Loucy (cell line): ENCODE results near the gene HYOU1.

ENCODE experiments used
- H2AFZ ChIP-seq: fragments of 200-600 bp; sonication (generic); 2 replicates; pipeline ENCODE4 v1.6.0; 2016; ENCODE audit warnings: antibody characterized with exemption, mild to moderate bottlenecking, low read length, moderate library complexity
- H3F3A ChIP-seq: fragments of 200-600 bp; 2 replicates; pipeline ENCODE4 v1.6.0; 2016; ENCODE audit warnings: antibody characterized with exemption, low read depth, mild to moderate bottlenecking
- H3K27me3 ChIP-seq: fragments of 200-600 bp; sonication (generic); 2 replicates; pipeline ENCODE4 v1.6.1; 2014; ENCODE audit warnings: low read length, mild to moderate bottlenecking; ENCODE audit not compliant: insufficient read depth, poor library complexity, severe bottlenecking
- H3K36me3 ChIP-seq: fragments of 200-600 bp; sonication (generic); 2 replicates; pipeline ENCODE4 v1.6.1; 2016; ENCODE audit warnings: low read length; ENCODE audit not compliant: insufficient read depth
- H3K4me1 ChIP-seq: fragments of 200-600 bp; sonication (generic); 2 replicates; pipeline ENCODE4 v1.5.1; 2014; ENCODE audit warnings: low read length, mild to moderate bottlenecking; ENCODE audit not compliant: insufficient read depth, poor library complexity, severe bottlenecking
- H3K4me2 ChIP-seq: fragments of 200-600 bp; sonication (generic); 2 replicates; pipeline ENCODE4 v1.6.0; 2014; ENCODE audit warnings: antibody characterized with exemption, low read length, low read depth, mild to moderate bottlenecking; ENCODE audit not compliant: poor library complexity, severe bottlenecking
- H3K4me3 ChIP-seq: fragments of 200-600 bp; sonication (generic); 2 replicates; pipeline ENCODE4 v1.5.1; 2014; ENCODE audit warnings: low read length, mild to moderate bottlenecking, mixed read lengths; ENCODE audit not compliant: poor library complexity, severe bottlenecking
- H3K79me2 ChIP-seq: fragments of 200-600 bp; sonication (generic); 2 replicates; pipeline ENCODE4 v1.6.1; 2014; ENCODE audit warnings: low read length; ENCODE audit not compliant: insufficient read depth
- H3K9ac ChIP-seq: fragments of 200-600 bp; sonication (generic); 2 replicates; pipeline ENCODE4 v1.6.0; 2014; ENCODE audit warnings: mild to moderate bottlenecking, low read depth, low read length, moderate library complexity; ENCODE audit not compliant: poor library complexity, severe bottlenecking
- H3K9me2 ChIP-seq: fragments of 200-600 bp; sonication (generic); replicated peaks from 2 replicates; pipeline ENCODE4 v1.6.1; 2016; ENCODE audit warnings: low read depth, low read length, mixed read lengths
- H3K9me3 ChIP-seq: fragments of 200-600 bp; sonication (generic); 2 replicates; pipeline ENCODE4 v1.6.1; 2014; ENCODE audit warnings: mild to moderate bottlenecking, antibody characterized with exemption, low read length, low read depth; ENCODE audit not compliant: insufficient read depth
- H4K20me1 ChIP-seq: fragments of 200-600 bp; sonication (generic); 2 replicates; pipeline ENCODE4 v1.6.0; 2014; ENCODE audit warnings: antibody characterized with exemption, low read length, mild to moderate bottlenecking; ENCODE audit not compliant: insufficient read depth, poor library complexity, severe bottlenecking
- EZH2phosphoT487 ChIP-seq: fragments of 200-600 bp; IDR thresholded peaks from 2 replicates; pipeline ENCODE4 v1.6.1; 2018; ENCODE audit warnings: antibody characterized with exemption, mild to moderate bottlenecking, moderate library complexity, borderline replicate concordance
- TF ChIP-seq, protein P1 (sequence below): fragments of 200-600 bp; sonication (generic); conservative IDR thresholded peaks from 2 replicates; pipeline ENCODE4 v1.5.1; 2014; ENCODE audit warnings: mild to moderate bottlenecking, antibody characterized with exemption, low read length

Gene HYOU1

GRCh38 chr11:119015054-119015611 is 41.9 kb downstream of the HYOU1 start:
- 0 out of 2 replicates have a peak, but pooled peaks cover 3% of the 10 kb centered on the region for H3F3A ChIP-seq
- no peaks in the 10 kb centered on the region for H3K9me2 ChIP-seq
- H3K79me2 ChIP-seq: peaks cover 59% of the 10 kb centered on the region
- H3K4me1 ChIP-seq: peaks cover 21% of the 10 kb centered on the region
- H3K4me2 ChIP-seq: peak overlapping the region; percentile 92
- peaks cover 51% of the 10 kb centered on the region for H4K20me1 ChIP-seq
- no peaks in the 10 kb centered on the region for H3K27me3 ChIP-seq
- H3K4me3 ChIP-seq: no peak overlapping the region
- H3K9ac ChIP-seq: no peak overlapping the region
- no peak overlapping the region for H2AFZ ChIP-seq
- no peaks in the 10 kb centered on the region for H3K9me3 ChIP-seq
- TF ChIP-seq, protein P1, sequence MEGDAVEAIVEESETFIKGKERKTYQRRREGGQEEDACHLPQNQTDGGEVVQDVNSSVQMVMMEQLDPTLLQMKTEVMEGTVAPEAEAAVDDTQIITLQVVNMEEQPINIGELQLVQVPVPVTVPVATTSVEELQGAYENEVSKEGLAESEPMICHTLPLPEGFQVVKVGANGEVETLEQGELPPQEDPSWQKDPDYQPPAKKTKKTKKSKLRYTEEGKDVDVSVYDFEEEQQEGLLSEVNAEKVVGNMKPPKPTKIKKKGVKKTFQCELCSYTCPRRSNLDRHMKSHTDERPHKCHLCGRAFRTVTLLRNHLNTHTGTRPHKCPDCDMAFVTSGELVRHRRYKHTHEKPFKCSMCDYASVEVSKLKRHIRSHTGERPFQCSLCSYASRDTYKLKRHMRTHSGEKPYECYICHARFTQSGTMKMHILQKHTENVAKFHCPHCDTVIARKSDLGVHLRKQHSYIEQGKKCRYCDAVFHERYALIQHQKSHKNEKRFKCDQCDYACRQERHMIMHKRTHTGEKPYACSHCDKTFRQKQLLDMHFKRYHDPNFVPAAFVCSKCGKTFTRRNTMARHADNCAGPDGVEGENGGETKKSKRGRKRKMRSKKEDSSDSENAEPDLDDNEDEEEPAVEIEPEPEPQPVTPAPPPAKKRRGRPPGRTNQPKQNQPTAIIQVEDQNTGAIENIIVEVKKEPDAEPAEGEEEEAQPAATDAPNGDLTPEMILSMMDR: peak; percentile 38
- TF ChIP-seq EZH2phosphoT487: no peak
- H3K36me3 ChIP-seq: peaks cover 49% of the 10 kb centered on the region

DNA sequence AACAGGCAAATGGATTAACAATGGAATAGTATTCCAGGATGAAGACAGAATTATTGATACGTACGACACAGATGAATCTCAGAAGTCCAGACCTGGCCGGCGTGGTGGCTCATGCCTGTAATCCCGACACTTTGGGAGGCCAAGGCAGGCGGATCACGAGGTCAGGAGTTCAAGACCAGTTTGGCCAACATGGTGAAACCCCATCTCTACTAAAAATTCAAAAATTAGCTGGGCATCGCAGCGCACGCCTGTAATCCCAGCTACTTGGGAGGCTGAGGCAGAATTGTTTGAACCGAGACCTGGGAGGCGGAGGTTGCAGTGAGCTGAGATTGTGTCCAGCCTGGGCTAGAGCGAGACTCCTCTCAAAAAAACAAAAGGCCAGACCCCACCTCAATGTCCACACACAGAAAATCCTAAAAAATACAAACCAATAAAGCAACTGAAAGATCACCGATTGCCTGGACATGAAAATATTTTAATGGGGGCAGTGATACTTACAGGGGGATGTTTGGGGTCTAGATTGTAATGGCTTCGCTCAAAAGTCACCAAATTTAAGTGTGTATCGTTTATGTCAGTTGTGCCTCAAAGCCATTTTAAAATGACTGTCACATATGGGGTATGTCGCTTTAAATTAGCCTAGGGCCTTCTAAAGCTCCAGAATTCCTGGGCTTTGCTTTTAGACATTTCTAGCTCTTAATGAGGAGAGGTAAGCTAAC is 42.6 kb downstream of the HYOU1 start:
- Histone ChIP-seq H3K79me2 (peaks cover 52% of the 10 kb centered on the region), H3K4me2 (peak overlapping the region; percentile 92), H3F3A (0 out of 2 replicates have a peak, but pooled peaks cover 3% of the 10 kb centered on the region), H3K4me1 (peaks cover 14% of the 10 kb centered on the region), H3K9ac (no peak overlapping the region), H3K4me3 (no peak overlapping the region), H3K9me2 (no peaks in the 10 kb centered on the region), H2AFZ (no peak overlapping the region), H4K20me1 (peaks cover 45% of the 10 kb centered on the region), H3K27me3 (no peaks in the 10 kb centered on the region), H3K36me3 (peaks cover 52% of the 10 kb centered on the region), H3K9me3 (no peaks in the 10 kb centered on the region)
- TF ChIP-seq, protein P1: no peak
- no peak for TF ChIP-seq EZH2phosphoT487

GRCh38 chr11:119012629-119013170 is 44.3 kb downstream of the HYOU1 start:
- Histone ChIP-seq H3K9me3 (no peaks in the 10 kb centered on the region), H3K9ac (no peak overlapping the region), H3K79me2 (peaks cover 41% of the 10 kb centered on the region), H3K4me2 (no peak overlapping the region), H3K4me3 (no peak overlapping the region), H3K9me2 (no peaks in the 10 kb centered on the region), H3K4me1 (peaks cover 14% of the 10 kb centered on the region), H3K27me3 (no peaks in the 10 kb centered on the region), H2AFZ (no peak overlapping the region), H3K36me3 (peaks cover 54% of the 10 kb centered on the region), H3F3A (0 out of 2 replicates have a peak, but pooled peaks cover 3% of the 10 kb centered on the region), H4K20me1 (peaks cover 35% of the 10 kb centered on the region)
- TF ChIP-seq, protein P1: no peak
- no peak for TF ChIP-seq EZH2phosphoT487
